EL (cell line): ENCODE measurements around the gene MED1.
A peak's percentile ranks its signal among the peaks of the same experiment; 100 is the strongest.
"Not testable (repeated sequence)": the region's sequence is repeated elsewhere in the genome, so short reads cannot be mapped to it uniquely, and the experiment has no call there.

Source experiments
- DNase-seq: peaks from one replicate; pipeline ENCODE4 v3.0.0-alpha.2; 2016

The MED1 gene, protein sequence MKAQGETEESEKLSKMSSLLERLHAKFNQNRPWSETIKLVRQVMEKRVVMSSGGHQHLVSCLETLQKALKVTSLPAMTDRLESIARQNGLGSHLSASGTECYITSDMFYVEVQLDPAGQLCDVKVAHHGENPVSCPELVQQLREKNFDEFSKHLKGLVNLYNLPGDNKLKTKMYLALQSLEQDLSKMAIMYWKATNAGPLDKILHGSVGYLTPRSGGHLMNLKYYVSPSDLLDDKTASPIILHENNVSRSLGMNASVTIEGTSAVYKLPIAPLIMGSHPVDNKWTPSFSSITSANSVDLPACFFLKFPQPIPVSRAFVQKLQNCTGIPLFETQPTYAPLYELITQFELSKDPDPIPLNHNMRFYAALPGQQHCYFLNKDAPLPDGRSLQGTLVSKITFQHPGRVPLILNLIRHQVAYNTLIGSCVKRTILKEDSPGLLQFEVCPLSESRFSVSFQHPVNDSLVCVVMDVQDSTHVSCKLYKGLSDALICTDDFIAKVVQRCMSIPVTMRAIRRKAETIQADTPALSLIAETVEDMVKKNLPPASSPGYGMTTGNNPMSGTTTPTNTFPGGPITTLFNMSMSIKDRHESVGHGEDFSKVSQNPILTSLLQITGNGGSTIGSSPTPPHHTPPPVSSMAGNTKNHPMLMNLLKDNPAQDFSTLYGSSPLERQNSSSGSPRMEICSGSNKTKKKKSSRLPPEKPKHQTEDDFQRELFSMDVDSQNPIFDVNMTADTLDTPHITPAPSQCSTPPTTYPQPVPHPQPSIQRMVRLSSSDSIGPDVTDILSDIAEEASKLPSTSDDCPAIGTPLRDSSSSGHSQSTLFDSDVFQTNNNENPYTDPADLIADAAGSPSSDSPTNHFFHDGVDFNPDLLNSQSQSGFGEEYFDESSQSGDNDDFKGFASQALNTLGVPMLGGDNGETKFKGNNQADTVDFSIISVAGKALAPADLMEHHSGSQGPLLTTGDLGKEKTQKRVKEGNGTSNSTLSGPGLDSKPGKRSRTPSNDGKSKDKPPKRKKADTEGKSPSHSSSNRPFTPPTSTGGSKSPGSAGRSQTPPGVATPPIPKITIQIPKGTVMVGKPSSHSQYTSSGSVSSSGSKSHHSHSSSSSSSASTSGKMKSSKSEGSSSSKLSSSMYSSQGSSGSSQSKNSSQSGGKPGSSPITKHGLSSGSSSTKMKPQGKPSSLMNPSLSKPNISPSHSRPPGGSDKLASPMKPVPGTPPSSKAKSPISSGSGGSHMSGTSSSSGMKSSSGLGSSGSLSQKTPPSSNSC (N-terminal part only)

DNA sequence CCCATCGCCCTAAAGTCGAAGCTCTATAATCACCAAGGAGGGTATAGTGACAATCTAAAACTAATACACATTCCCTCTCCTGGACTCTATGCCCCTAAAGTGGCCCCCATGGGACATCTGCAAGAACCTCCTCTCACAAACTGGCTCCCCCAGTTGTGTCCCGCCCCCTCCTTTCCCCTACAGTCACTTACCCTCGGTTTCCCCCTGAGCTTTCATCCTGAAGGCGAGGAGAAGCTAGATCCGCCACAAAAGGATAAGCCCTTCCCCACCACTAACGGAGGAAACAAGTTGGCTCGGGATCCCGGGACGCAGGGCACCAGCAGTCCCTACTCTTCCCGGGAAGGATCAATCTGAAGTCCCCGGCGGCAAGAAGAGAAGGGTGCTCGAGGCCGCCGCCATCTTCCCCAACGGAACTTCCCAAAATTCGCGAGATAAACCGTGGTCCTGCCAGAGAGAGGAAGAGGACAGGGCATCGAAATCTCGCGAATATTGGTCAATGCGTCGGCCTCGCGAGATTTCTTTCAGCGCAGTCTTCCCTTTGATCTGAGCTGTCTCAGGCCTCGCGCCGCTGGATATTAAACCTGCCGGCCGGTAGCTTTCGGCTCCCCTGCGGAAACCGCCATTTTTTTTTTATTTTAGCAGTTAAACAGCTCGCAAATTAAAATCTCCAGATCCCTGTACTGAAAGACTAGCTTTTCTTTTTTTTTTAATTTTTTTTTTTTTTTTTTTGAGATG is at the start of gene MED1:
Gene MED1, minus strand, starts transcription at position 417 of the 735 bp plus-strand sequence. Its CDS starts 201 bp downstream, at position 216.
- DNase-seq, result peak; percentile 99

DNA sequence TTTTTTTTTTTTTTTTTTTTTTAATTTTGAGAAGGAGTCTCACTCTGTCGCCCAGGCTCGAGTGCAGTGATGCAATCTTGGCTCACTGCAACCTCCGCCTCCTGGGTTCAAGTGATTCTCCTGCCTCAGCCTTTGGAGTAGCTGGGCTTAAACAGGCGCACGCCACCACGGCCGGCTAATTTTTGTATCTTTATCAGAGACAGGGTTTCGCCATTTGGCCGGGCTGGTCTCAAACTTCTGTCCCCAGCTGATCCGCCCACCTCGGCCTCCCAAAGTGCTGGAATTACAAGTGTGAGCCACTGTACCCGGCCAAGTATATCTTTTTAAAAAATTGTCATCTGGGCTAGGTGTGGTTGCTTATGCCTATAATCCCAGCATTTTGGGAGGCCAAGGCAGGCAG is 45.9 kb upstream of the MED1 start:
- not testable (repeated sequence) for DNase-seq

DNA sequence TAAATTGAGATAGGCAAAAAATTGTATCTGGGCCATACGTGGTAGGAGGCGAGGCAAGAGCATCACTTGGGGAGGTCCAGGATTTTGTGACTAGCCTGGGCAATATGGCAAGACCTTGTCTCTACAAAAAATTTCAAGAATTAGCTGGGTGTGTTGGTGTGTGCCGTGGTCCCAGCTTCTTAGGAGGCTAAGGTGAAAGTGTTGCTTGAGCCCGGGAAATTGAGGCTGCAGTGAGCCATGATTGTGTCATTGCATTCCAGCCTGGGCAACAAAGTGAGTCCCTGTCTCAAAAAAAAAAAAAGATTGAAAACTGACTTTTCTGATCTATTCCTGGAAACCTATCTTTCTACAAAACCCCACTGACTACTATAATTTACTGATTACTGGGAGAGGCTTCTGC is 36.9 kb upstream of the MED1 start:
- peak; percentile 49 for DNase-seq

DNA sequence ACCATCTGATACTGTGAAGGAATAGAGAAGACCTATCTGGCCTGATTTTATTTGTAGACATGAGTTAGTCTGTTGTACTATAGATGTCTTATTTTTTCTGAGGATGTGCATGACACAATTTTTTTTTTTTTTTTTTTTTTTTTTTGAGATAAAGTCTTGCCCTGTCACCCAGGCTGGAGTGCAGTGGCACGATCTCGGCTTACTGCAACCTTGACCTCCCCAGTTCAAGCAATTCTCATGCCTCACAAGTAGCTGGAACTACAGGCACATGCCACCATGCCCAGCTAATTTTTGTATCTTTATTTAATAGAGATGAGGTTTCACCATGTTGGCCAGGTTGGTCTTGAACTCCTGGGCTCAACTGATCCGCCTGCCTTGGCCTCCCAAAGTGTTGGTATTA is 36.4 kb upstream of the MED1 start:
- DNase-seq, result not testable (repeated sequence)

DNA sequence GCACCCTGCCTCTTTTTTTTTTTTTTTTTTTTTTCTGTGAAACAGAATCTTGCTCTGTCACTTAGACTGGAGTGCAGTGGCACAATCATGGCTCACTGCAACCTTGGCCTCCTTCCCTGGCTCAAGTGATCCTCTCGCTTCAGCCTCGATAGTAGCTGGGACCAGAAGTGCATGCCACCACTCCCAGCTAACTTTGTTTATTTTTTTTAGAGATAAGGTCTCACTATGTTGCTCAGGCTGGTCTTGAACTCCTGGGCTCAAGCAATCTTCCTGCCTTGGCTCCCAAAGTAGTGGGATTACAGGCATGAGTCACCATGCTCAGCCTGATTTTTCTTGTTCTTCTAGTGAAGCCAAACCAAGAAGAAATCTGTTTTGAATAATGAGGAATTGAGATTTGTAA is 35.2 kb upstream of the MED1 start:
- peak; percentile 78 for DNase-seq

DNA sequence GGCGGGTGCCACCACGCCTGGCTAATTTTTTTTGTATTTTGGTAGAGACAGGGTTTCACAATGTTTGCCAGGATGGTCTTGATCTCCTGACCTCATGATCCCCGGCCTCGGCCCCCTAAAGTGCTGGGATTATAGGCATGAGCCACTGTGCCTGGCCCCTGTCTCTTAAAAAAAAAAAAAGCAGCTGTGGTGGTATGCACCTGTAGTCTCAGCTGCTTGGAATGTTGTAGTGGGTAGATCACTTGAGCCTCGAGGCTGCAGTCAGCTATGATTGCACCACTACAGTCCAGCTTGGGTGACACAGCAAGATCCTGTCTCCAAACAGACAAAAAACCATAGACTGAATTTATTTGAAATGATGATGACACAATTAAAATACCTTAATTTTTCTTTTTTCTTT is 34.5 kb upstream of the MED1 start:
- DNase-seq, result peak; percentile 96

DNA sequence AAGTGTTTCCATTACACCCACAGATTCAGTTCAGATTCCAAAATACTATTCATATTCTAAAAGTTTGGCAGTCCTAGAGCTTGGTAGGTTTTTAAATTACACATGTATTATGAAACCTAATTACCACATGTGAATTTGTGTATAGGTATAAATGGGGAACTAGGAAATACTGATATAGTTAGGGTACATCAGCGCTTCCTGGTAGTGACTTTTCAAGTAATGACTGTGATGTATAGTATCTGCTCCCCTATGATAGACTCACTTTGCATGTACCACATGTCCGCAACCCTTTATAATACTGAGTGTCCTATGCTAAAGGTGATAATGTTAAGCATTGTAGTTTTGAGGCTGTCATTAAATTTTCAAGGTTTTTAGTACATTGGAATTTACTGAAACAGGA is 33.1 kb upstream of the MED1 start:
- no peak for DNase-seq

DNA sequence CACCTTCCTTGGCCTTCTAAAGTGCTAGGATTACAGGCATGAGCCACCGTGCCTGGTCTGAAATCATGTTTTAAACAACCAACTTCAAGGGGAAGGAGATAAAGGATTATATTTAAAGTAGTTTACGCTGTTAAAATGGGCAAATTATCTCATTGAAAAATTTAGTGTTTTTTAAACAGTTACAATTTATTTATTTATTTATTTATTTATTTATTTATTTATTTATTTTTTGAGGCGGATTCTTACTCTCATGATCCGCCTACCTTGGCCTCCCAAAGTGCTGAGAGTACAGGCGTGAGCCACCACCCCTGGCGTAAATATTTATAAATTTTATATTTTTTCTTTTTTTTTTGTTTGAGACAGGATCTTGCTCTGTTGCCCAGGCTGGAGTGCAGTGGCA is 32.4 kb upstream of the MED1 start:
- no peak for DNase-seq

DNA sequence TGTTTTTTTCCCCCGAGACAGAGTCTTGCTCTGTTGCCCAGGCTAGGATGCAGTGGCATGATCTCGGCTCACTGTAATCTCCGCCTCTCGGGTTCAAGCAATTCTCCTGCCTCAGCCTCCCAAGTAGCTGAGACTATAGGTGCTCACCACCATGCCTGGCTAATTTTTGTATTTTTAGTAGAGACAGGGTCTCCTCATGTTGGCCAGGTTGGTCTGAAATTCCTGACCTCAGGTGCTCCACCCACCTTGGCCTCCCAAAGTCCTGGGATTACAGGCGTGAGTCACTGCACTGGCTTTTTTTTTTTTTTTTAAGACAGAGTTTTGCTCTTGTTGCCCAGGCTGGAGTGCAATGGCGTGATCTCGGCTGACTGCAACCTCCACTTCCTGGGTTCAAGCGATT is 28.6 kb upstream of the MED1 start:
- DNase-seq, result not testable (repeated sequence)

DNA sequence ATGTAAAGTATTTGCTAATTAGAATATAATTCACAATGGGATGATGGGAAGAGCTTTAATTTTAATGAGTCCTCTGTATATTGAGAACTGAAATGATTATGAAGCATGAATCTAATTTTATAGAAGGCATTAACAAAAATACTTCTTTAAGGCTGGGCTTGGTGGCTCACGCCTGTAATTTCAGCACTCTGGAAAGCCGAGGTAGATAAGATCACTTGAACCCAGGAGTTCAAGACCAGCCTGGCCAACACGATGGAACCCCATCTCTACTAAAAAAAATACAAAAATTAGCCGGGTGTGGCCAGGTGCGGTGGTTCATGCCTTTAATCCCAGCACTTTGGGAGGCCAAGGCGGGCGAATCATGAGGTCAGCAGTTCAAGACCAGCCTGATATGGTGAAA is 22.2 kb upstream of the MED1 start:
- no peak for DNase-seq

DNA sequence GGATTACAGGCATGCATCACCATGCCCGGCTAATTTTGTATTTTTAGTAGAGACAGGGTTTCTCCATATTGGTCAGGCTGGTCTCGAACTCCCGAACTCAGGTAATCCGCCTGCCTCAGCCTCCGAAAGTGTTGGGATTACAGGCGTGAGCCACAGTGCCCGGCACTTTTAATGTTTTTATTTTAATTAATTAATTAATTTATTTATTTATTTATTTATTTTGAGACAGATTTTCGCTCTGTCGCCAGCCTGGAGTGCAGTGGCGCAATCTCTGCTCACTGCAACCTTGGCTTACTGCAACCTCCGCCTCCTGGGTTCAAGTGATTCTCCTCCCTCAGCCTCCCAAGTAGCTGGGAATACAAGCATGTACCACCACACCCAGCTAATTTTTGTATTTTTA is 17.5 kb upstream of the MED1 start:
- not testable (repeated sequence) for DNase-seq

DNA sequence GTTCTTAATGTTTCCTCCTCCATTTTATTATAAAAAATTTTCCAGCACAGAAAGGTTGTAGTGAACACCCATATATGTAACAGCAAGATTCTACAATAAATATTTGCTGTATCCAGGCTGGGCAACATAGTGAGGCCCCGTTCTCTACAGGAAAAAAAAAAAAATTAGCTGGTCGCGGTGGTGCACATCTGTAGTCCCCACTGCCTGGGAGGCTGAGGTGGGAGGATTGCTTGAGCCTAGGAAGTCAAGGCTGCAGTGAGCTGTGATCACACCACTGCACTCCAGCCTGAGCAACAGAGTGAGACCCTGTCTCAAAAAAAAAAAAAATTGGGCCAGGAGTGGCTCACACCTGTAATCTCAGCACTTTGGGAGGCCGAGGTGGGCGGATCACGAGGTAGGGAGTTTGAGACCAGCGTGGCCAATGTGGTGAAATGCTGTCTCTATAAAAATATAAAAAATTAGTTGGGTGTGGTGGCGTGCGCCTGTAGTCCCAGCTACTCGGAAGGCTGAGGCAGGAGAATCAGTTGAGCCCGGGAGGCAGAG is 13.6 kb upstream of the MED1 start:
- not testable (repeated sequence) for DNase-seq

DNA sequence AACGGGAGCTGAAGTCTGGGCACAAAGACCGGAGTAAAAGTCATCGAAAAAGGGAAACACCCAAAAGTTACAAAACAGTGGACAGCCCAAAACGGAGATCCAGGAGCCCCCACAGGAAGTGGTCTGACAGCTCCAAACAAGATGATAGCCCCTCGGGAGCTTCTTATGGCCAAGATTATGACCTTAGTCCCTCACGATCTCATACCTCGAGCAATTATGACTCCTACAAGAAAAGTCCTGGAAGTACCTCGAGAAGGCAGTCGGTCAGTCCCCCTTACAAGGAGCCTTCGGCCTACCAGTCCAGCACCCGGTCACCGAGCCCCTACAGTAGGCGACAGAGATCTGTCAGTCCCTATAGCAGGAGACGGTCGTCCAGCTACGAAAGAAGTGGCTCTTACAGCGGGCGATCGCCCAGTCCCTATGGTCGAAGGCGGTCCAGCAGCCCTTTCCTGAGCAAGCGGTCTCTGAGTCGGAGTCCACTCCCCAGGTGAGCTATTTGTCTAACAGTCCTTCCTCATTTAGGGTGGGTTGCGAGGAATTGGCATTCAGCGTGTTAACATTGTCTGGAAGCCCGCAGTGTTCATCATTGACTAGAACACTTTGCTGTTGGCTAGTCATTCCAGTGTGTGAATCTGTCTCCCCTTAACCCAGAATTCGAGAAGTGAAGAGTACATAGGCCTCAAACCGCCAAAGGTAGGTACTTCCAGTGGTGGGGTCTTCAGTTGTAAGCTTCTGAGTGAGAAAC is 11.7 kb upstream of the MED1 start:
- DNase-seq, result peak; percentile 15

DNA sequence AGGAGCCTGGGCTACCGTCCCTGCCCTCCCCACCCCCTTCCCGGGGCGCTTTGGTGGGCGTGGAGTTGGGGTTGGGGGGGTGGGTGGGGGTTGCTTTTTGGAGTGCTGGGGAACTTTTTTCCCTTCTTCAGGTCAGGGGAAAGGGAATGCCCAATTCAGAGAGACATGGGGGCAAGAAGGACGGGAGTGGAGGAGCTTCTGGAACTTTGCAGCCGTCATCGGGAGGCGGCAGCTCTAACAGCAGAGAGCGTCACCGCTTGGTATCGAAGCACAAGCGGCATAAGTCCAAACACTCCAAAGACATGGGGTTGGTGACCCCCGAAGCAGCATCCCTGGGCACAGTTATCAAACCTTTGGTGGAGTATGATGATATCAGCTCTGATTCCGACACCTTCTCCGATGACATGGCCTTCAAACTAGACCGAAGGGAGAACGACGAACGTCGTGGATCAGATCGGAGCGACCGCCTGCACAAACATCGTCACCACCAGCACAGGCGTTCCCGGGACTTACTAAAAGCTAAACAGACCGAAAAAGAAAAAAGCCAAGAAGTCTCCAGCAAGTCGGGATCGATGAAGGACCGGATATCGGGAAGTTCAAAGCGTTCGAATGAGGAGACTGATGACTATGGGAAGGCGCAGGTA is 11.0 kb upstream of the MED1 start:
- no peak for DNase-seq

DNA sequence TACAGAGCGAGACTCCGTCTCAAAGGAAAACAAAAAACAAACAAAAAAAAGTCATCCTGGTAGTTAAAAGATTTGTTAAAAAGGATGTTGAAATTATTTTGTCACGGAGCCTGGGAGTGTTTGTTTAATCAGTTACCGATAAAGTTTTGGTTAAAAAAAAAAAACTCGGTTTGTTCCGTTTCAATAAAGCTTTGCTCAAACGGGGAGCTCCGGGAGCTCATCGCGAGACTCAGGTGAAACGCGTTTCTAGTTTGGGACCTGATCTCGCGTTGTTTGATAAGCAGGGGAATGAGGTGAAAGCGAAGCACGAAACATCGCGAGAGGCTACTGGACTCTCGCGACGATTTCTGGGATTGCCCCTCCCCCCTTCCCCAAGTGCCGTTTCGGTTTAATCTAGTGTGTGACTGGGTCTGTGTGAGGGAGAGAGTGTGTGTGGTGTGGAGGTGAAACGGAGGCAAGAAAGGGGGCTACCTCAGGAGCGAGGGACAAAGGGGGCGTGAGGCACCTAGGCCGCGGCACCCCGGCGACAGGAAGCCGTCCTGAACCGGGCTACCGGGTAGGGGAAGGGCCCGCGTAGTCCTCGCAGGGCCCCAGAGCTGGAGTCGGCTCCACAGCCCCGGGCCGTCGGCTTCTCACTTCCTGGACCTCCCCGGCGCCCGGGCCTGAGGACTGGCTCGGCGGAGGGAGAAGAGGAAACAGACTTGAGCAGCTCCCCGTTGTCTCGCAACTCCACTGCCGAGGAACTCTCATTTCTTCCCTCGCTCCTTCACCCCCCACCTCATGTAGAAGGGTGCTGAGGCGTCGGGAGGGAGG is 10.3 kb upstream of the MED1 start, which contains the start of gene CDK12:
Gene CDK12, plus strand, starts transcription at position 374 of the 813 bp plus-strand sequence. CDS start 586 bp downstream, outside the sequence.
- DNase-seq, result peak; percentile 99

DNA sequence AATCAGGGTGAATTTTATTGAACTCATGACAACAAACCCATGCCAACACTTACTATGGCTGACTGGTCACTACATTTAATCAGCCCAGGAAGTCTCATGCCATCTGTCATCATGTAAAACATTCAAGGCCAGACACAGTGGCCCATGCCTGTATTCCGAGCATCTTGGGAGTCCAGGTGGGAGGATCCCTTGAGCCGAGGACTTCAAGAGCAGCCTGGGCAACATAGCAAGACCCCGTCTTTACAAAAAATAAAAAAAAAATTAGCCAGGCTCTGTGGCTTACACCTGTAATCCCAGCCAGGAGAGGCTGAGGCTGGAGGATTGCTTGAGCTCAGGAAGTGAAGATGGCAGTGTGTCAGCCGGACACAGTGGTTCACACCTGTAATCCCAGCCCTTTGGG is 4.9 kb upstream of the MED1 start:
- DNase-seq, result no peak

DNA sequence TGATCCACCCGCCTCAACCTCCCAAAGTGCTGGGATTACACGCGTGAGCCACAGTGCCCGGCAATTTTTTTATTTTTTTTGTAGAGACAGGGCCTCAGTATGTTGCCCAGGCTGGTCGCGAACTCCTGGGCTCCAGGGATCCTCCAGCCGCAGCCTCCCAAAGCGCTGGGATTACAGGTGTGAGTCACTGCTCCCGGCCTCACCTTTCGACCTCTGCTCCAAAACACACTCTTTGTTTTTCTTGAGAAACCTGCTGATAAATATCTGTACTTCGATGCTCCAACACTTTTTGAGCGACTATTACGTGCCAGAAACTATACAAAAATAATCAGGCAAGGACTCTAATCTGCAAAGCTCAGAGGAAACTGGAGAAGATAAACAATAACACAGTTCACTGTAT is 1.0 kb downstream of the MED1 start:
- no peak for DNase-seq

DNA sequence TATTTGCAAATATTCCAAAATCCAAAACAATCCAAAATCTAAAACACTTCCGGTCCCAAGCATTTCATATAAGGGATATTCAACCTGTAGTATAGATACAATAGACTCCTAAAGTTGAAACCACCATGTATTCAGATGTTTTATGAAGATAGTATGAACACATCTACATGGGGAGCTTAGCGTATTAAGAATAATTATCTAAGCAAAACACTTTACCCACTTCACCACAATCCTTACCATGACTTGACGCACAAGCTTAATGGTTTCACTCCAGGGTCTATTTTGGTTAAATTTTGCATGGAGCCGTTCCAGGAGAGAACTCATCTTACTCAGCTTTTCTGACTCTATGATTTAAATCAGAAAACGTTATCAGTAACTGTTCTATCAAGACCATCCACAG is 3.5 kb downstream of the MED1 start:
- DNase-seq, result no peak

DNA sequence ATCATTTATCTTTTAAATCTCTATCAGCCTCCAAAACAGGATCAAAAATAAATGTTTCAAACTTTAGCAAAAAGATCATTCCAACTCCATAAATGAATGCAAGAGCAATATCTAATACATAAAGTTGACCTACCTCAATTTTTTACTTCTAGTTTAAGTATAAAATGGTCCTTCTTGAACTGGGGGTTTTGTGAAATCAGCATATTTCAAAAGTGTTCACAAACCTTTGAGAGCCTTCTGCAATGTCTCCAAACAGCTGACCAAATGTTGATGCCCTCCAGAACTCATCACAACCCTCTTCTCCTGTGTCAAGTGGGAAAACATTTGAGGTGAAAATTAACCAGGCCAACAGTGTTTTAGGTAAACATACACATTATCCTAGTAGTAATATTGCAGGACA is 7.7 kb downstream of the MED1 start:
- DNase-seq, result no peak

DNA sequence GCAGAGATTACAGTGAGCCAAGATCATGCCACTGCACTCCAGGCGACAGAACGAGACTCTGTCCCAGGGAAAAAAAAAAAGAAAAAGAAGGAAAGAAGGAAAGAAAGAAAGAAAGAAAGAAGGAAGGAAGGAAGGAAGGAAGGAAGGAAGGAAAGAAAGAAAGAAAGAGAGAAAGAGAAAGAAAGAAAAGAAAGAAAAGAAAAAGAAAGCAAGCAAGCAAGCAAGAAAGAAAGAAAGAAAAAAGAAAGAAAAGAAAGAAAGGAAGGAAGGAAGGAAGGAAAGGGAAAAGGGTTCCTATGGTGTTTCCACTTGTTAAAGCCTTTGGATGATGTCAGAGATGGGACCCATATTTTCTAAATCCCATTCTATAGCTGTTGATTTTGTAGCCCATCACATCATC is 11.2 kb downstream of the MED1 start:
- not testable (repeated sequence) for DNase-seq
